ENCODE measurements around the gene PRIMPOL. TPM values are rescaled to one million over a fixed set of nuclear protein-coding genes. Genes with fewer than 3 reads are reported as not detected.

Gene PRIMPOL
- total RNA-seq, 1 donor from 2014 or later: 19.0 TPM

GRCh38 chr4:184727430-184727829 lies 77.9 kb downstream of the PRIMPOL start:
- DNase-seq (ENCODE audit: low spot score, unreplicated experiment): no peak
- Mint-ChIP-seq H3K4me1 (ENCODE audit: low read depth) (peaks cover 9% of the 10 kb centered on the region), H3K9me3 (ENCODE audit: low read depth) (no peaks in the 10 kb centered on the region), H3K36me3 (ENCODE audit: insufficient read depth) (peaks cover 22% of the 10 kb centered on the region), H3K4me3 (ENCODE audit: low read depth) (no peak overlapping the region), H3K27ac (no peak overlapping the region), H3K27me3 (no peaks in the 10 kb centered on the region)
- TF ChIP-seq CTCF (IDR thresholded peaks at IDR 0.05; ENCODE audit: unreplicated experiment): no peak

GRCh38 chr4:184728858-184729257 lies 79.3 kb downstream of the PRIMPOL start:
- H3K9me3 Mint-ChIP-seq (ENCODE audit: low read depth): no peaks in the 10 kb centered on the region
- no peak for DNase-seq (ENCODE audit: low spot score, unreplicated experiment)
- peaks cover 15% of the 10 kb centered on the region for H3K36me3 Mint-ChIP-seq (ENCODE audit: insufficient read depth)
- no peaks in the 10 kb centered on the region for H3K27me3 Mint-ChIP-seq
- no peak for TF ChIP-seq CTCF (IDR thresholded peaks at IDR 0.05; ENCODE audit: unreplicated experiment)
- no peak overlapping the region for H3K4me3 Mint-ChIP-seq (ENCODE audit: low read depth)
- H3K4me1 Mint-ChIP-seq (ENCODE audit: low read depth): peaks cover 14% of the 10 kb centered on the region
- no peak overlapping the region for H3K27ac Mint-ChIP-seq

GRCh38 chr4:184729946-184730345 lies 80.4 kb downstream of the PRIMPOL start:
- Mint-ChIP-seq H3K36me3 (ENCODE audit: insufficient read depth) (peaks cover 12% of the 10 kb centered on the region), H3K4me3 (ENCODE audit: low read depth) (no peak overlapping the region), H3K9me3 (ENCODE audit: low read depth) (no peaks in the 10 kb centered on the region), H3K27ac (no peak overlapping the region), H3K27me3 (no peaks in the 10 kb centered on the region), H3K4me1 (ENCODE audit: low read depth) (peaks cover 17% of the 10 kb centered on the region)
- no peak for TF ChIP-seq CTCF (IDR thresholded peaks at IDR 0.05; ENCODE audit: unreplicated experiment)
- no peak for DNase-seq (ENCODE audit: low spot score, unreplicated experiment)

DNA sequence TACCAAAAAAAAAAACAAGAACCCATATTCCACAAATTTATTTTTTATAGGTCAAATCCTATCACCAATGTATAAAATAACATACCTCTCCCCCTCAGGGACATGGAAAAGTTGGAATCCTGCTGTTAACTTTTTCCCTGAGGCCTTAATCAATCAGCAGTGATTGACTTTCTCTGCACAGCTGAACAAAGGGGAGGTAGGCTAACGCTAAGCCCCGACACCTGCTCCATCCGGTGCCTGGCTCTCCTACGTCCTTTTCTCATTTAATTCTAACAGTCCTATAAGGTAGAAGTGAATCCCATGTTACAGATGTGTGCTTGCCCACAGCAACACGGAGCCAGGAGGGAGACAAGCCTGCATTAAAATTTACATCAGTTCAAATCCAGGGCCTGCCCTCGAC lies 81.5 kb downstream of the PRIMPOL start:
- Mint-ChIP-seq H3K36me3 (ENCODE audit: insufficient read depth) (peaks cover 12% of the 10 kb centered on the region), H3K4me3 (ENCODE audit: low read depth) (no peak overlapping the region), H3K27me3 (no peaks in the 10 kb centered on the region), H3K9me3 (ENCODE audit: low read depth) (no peaks in the 10 kb centered on the region), H3K27ac (no peak overlapping the region), H3K4me1 (ENCODE audit: low read depth) (peaks cover 17% of the 10 kb centered on the region)
- DNase-seq (ENCODE audit: low spot score, unreplicated experiment): no peak
- TF ChIP-seq CTCF (IDR thresholded peaks at IDR 0.05; ENCODE audit: unreplicated experiment): no peak

DNA sequence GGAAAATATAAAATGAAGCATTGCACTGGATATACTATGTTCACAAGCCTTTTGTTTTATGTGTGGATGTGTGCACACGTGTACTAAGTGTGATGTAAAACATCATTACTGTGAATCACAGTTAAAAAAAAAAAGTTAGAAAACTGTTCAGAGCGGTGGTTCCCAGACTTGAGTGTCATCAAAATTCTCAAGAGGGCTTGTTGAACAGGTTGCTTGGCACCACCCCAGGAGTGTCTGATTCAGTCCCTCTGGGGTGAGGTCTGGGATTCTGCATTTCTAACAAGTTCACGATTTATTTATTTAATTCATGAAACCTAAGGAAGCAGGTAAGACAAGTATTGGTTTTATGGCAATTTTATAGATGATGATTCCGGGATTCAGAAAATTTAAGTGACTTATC lies 82.6 kb downstream of the PRIMPOL start:
- Mint-ChIP-seq H3K4me1 (ENCODE audit: low read depth) (peaks cover 17% of the 10 kb centered on the region), H3K36me3 (ENCODE audit: insufficient read depth) (peaks cover 9% of the 10 kb centered on the region), H3K27ac (peak overlapping the region; percentile 80), H3K27me3 (no peaks in the 10 kb centered on the region), H3K9me3 (ENCODE audit: low read depth) (no peaks in the 10 kb centered on the region), H3K4me3 (ENCODE audit: low read depth) (peak overlapping the region; percentile 91)
- no peak for DNase-seq (ENCODE audit: low spot score, unreplicated experiment)
- TF ChIP-seq CTCF (IDR thresholded peaks at IDR 0.05; ENCODE audit: unreplicated experiment): no peak
